AG04450 (cell line): ENCODE results near the gene RMND5B. TPM values are rescaled to one million over a fixed set of nuclear protein-coding genes. Genes with fewer than 3 reads are reported as not detected.

Source experiments
- CTCF ChIA-PET: fragments of 300-600, 350-600 bp; formaldehyde crosslinking; extraction: SDS; loops from one replicate; lab custom pipeline; 2022; ENCODE audit warnings: antibody characterized with exemption, inconsistent platforms; lab: Charles Lee
- POLR2A ChIA-PET: fragments of 350-600 bp; formaldehyde crosslinking; extraction: SDS; loops from one replicate; lab custom pipeline; 2021; ENCODE audit warnings: antibody characterized with exemption, inconsistent platforms; lab: Yijun Ruan, JAX
- DNase-seq: peaks from one replicate; pipeline ENCODE4 v3.0.0-alpha.2; 2011; ENCODE audit warnings: low read depth, low spot score
- H3K27ac ChIP-seq: one replicate; pipeline ENCODE4 v1.5.1; 2012; ENCODE audit warnings: low read depth, low read length, control low read depth
- H3K27me3 ChIP-seq: one replicate; pipeline ENCODE4 v1.6.0; 2012; ENCODE audit warnings: low read length; ENCODE audit not compliant: control insufficient read depth, insufficient read depth
- H3K4me3 ChIP-seq: 2 replicates; pipeline ENCODE4 v1.5.1; 2011; ENCODE audit warnings: mild to moderate bottlenecking, low read depth, low read length, control low read depth
- H3K9me3 ChIP-seq: 2 replicates; pipeline ENCODE4 v1.5.1; 2012; ENCODE audit warnings: low read length; ENCODE audit not compliant: control insufficient read depth, insufficient read depth
- CTCF ChIP-seq: IDR thresholded peaks from 2 replicates; pipeline ENCODE4 v1.5.1; 2011; ENCODE audit warnings: low read depth, low read length, control low read depth, inconsistent platforms
- polyA plus RNA-seq: library from polyadenylated mRNA; depleted of rRNA; stranded (reverse); fragments of >200 nt; gene quantifications from 2 replicates; pipeline ENCODE4 v1.2.3, GENCODE V29; 2011

Gene RMND5B
- polyA plus RNA-seq, 1 experiment = 19.8 TPM

- TF ChIP-seq CTCF = no peak
- Histone ChIP-seq H3K9me3 (no peaks in the 10 kb centered on the region; the same call in 1 of the 2 replicates), H3K27me3 (peaks cover 37% of the 10 kb centered on the region), H3K27ac (no peak overlapping the region), H3K4me3 (no peak overlapping the region)
- no peak for DNase-seq
- ChIA-PET CTCF (interaction anchor here (0.5 to 3.4 kb wide), 9 partner anchors 9 to 65 kb away, joined by 3 to 15 read pairs (median 4); partner anchors contain the start of gene NHP2), POLR2A (interaction anchor here (0.5 to 0.6 kb wide), 2 partner anchors 520 to 528 kb away, joined by 3 to 4 read pairs; partner anchors contain the start of genes B4GALT7 and TMED9)
These were observed 10.8 kb upstream of the RMND5B start for GRCh38 chr5:178119915-178120606.

GRCh38 chr5:178120607-178121357, 10.0 kb upstream of the RMND5B start:
- CTCF ChIA-PET = interaction anchor here (0.5 to 3.4 kb wide), 11 partner anchors 9 to 64 kb away, joined by 3 to 15 read pairs (median 4); partner anchors contain the start of gene NHP2

GRCh38 chr5:178121391-178122276, 9.2 kb upstream of the RMND5B start:
- DNase-seq = no peak
- ChIA-PET POLR2A (interaction anchor here (1.5 kb wide), 1 partner anchor 44 kb away, joined by 8 read pairs; no protein-coding TSS in a partner anchor), CTCF (interaction anchor here (0.6 to 3.4 kb wide), 10 partner anchors 8 to 63 kb away, joined by 3 to 15 read pairs (median 4); partner anchors contain the start of gene NHP2)
- no peak for TF ChIP-seq CTCF
- Histone ChIP-seq H3K27me3 (peaks cover 22% of the 10 kb centered on the region), H3K9me3 (no peaks in the 10 kb centered on the region; the same call in 1 of the 2 replicates), H3K4me3 (peak overlapping the region; percentile 43), H3K27ac (no peak overlapping the region)

More at GRCh38 chr5:178120607-178121357, 10.0 kb upstream of the RMND5B start:
- Histone ChIP-seq H3K27ac (no peak overlapping the region), H3K27me3 (peaks cover 29% of the 10 kb centered on the region), H3K9me3 (no peaks in the 10 kb centered on the region; the same call in 1 of the 2 replicates), H3K4me3 (peak overlapping the region; percentile 43)
- POLR2A ChIA-PET = interaction anchor here (0.6 to 1.5 kb wide), 2 partner anchors 43 to 521 kb away, joined by 3 to 8 read pairs; partner anchors contain the start of gene B4GALT7
- TF ChIP-seq CTCF = peak; percentile 52
- peak; percentile 55 for DNase-seq

- POLR2A ChIA-PET = no interaction called here
- peaks cover 20% of the 10 kb centered on the region for H3K27me3 ChIP-seq
- DNase-seq = no peak
- H3K4me3 ChIP-seq = no peak overlapping the region
- TF ChIP-seq CTCF = no peak
- CTCF ChIA-PET = interaction anchor here (1.1 to 3.4 kb wide), 2 partner anchors 46 to 60 kb away, joined by 4 to 15 read pairs; no protein-coding TSS in a partner anchor
- H3K9me3 ChIP-seq = no peaks in the 10 kb centered on the region; the same call in 1 of the 2 replicates
- H3K27ac ChIP-seq = no peak overlapping the region
These were observed 8.5 kb upstream of the RMND5B start for GRCh38 chr5:178122346-178122745.
